ENCODE results near the gene CFB.

The CFB gene

GRCh38 chr6:31899882-31900722 lies 45.8 kb upstream of the CFB start:
- CTCF ChIA-PET, result interaction anchor here (1.5 kb wide), 1 partner anchor 52 kb away, joined by 5 read pairs; no protein-coding TSS in a partner anchor
- POLR2A ChIA-PET, result interaction anchor here (1.0 to 2.8 kb wide), 4 partner anchors 36 to 59 kb away, joined by 3 to 16 read pairs (median 3); partner anchors contain the start of genes NELFE, NEU1 and SKIC2
- no peak for DNase-seq (ENCODE audit: extremely low spot score)
- no peak for TF ChIP-seq SUZ12 (IDR thresholded peaks at IDR 0.05)
- no peak for TF ChIP-seq ARNT (IDR thresholded peaks at IDR 0.05)
- TF ChIP-seq CTBP1 (IDR thresholded peaks at IDR 0.05; ENCODE audit: borderline replicate concordance), result no peak
- TF ChIP-seq ELF4 (IDR thresholded peaks at IDR 0.05), result no peak
- TF ChIP-seq L3MBTL2 (conservative IDR thresholded peaks at IDR 0.05), result no peak
- TF ChIP-seq FOXA1 (IDR thresholded peaks at IDR 0.05), result no peak
- TF ChIP-seq LEF1 (IDR thresholded peaks at IDR 0.05; ENCODE audit: borderline replicate concordance), result no peak
- TF ChIP-seq SP1 (IDR thresholded peaks at IDR 0.05), result no peak
- no peak for TF ChIP-seq ZNF384 (IDR thresholded peaks at IDR 0.05)
- no peak for TF ChIP-seq PKNOX1 (IDR thresholded peaks at IDR 0.05)
- TF ChIP-seq FOXK2 (IDR thresholded peaks at IDR 0.05), result no peak
- TF ChIP-seq NFRKB (IDR thresholded peaks at IDR 0.05), result no peak

GRCh38 chr6:31900917-31901414 lies 44.9 kb upstream of the CFB start:
- CTCF ChIA-PET, result no interaction called here
- TF ChIP-seq ELF4 (IDR thresholded peaks at IDR 0.05), result no peak
- TF ChIP-seq TARDBP (IDR thresholded peaks at IDR 0.05), result no peak
- TF ChIP-seq L3MBTL2 (conservative IDR thresholded peaks at IDR 0.05), result no peak; the same call in 1 of the 2 replicates
- no peak for TF ChIP-seq FOXK2 (IDR thresholded peaks at IDR 0.05)
- TF ChIP-seq NFRKB (IDR thresholded peaks at IDR 0.05), result no peak
- no peak for TF ChIP-seq SP1 (IDR thresholded peaks at IDR 0.05)
- no peak for TF ChIP-seq CTBP1 (IDR thresholded peaks at IDR 0.05; ENCODE audit: borderline replicate concordance)
- no peak for TF ChIP-seq PKNOX1 (IDR thresholded peaks at IDR 0.05)
- no peak for TF ChIP-seq HDGF (IDR thresholded peaks at IDR 0.05; ENCODE audit: borderline replicate concordance)
- no peak for TF ChIP-seq ZNF384 (IDR thresholded peaks at IDR 0.05)
- TF ChIP-seq SUZ12 (IDR thresholded peaks at IDR 0.05), result no peak
- TF ChIP-seq ARNT (IDR thresholded peaks at IDR 0.05), result no peak
- TF ChIP-seq BHLHE40 (IDR thresholded peaks at IDR 0.05; ENCODE audit: borderline replicate concordance), result no peak
- no peak for TF ChIP-seq LEF1 (IDR thresholded peaks at IDR 0.05; ENCODE audit: borderline replicate concordance)
- no peak for TF ChIP-seq FOXM1 (IDR thresholded peaks at IDR 0.05; ENCODE audit: borderline replicate concordance)
- no peak for TF ChIP-seq FOXA1 (IDR thresholded peaks at IDR 0.05)
- DNase-seq (ENCODE audit: extremely low spot score), result no peak
- POLR2A ChIA-PET, result interaction anchor here (1.0 to 2.8 kb wide), 5 partner anchors 33 to 58 kb away, joined by 3 to 16 read pairs (median 3); partner anchors contain the start of genes NELFE, NEU1 and SKIC2

- TF ChIP-seq PKNOX1 (IDR thresholded peaks at IDR 0.05) (no peak), TARDBP (IDR thresholded peaks at IDR 0.05) (no peak)
- ChIA-PET CTCF (no interaction called here), POLR2A (interaction anchor here (1.0 to 2.8 kb wide), 5 partner anchors 22 to 58 kb away, joined by 3 to 16 read pairs (median 5); partner anchors contain the start of genes NELFE, NEU1 and SKIC2)
- peak; percentile 28 for DNase-seq (ENCODE audit: extremely low spot score)
Measured at GRCh38 chr6:31901415-31901952, 44.4 kb upstream of the CFB start.

GRCh38 chr6:31901953-31902643 lies 43.8 kb upstream of the CFB start, which contains the start of gene ZBTB12:
TSS of gene ZBTB12 (minus strand) at chr6:31902086. CDS start at chr6:31901305, 781 bp downstream.
- ChIA-PET POLR2A (interaction anchor here (1.0 to 2.8 kb wide), 8 partner anchors 10 to 75 kb away, joined by 3 to 16 read pairs (median 6); partner anchors contain the start of genes DXO, HSPA1B, NELFE and NEU1), CTCF (interaction anchor here (0.7 kb wide), 1 partner anchor 50 kb away, joined by 4 read pairs; no protein-coding TSS in a partner anchor)
- TF ChIP-seq FOXA1 (IDR thresholded peaks at IDR 0.05) (no peak), CTBP1 (IDR thresholded peaks at IDR 0.05; ENCODE audit: borderline replicate concordance) (no peak), TARDBP (IDR thresholded peaks at IDR 0.05) (no peak), PKNOX1 (IDR thresholded peaks at IDR 0.05) (no peak), ZNF384 (IDR thresholded peaks at IDR 0.05) (no peak), LEF1 (IDR thresholded peaks at IDR 0.05; ENCODE audit: borderline replicate concordance) (no peak), ELF4 (IDR thresholded peaks at IDR 0.05) (no peak), SUZ12 (IDR thresholded peaks at IDR 0.05) (no peak), BHLHE40 (IDR thresholded peaks at IDR 0.05; ENCODE audit: borderline replicate concordance) (no peak), ARNT (IDR thresholded peaks at IDR 0.05) (no peak), FOXK2 (IDR thresholded peaks at IDR 0.05) (no peak), SP1 (IDR thresholded peaks at IDR 0.05) (no peak), HDGF (IDR thresholded peaks at IDR 0.05; ENCODE audit: borderline replicate concordance) (no peak), NFRKB (IDR thresholded peaks at IDR 0.05) (no peak), L3MBTL2 (conservative IDR thresholded peaks at IDR 0.05) (no peak), FOXM1 (IDR thresholded peaks at IDR 0.05; ENCODE audit: borderline replicate concordance) (no peak)

More at GRCh38 chr6:31901953-31902643, 43.8 kb upstream of the CFB start, which contains the start of gene ZBTB12:
- peak; percentile 87 for DNase-seq (ENCODE audit: extremely low spot score)

All from HEK293T (cell line).